Activated CD4-positive, alpha-beta T cell treated with anti-CD3 and anti-CD28 coated beads, Interleukin-2, amount 50 U/mL, for 16 hours (primary cell): Measurements from ENCODE around the gene ACSS1.
A peak's percentile ranks its signal among the peaks of the same experiment; 100 is the strongest.

Experiments used
- DNase-seq: peaks from one replicate; pipeline ENCODE4 v3.0.0-alpha.2; 2020

Gene ACSS1

GRCh38 chr20:25077610-25078169 lies 19.8 kb upstream of the ACSS1 start:
- no peak for DNase-seq

- no peak for DNase-seq
These were observed 19.0 kb upstream of the ACSS1 start for GRCh38 chr20:25076731-25077609.

GRCh38 chr20:25076201-25076600 lies 18.3 kb upstream of the ACSS1 start:
- no peak for DNase-seq

GRCh38 chr20:25073544-25073943 lies 15.6 kb upstream of the ACSS1 start:
- DNase-seq: no peak

- no peak for DNase-seq
These were observed 14.4 kb upstream of the ACSS1 start for GRCh38 chr20:25072226-25072811.

GRCh38 chr20:25071734-25072133 lies 13.8 kb upstream of the ACSS1 start:
- DNase-seq: no peak

GRCh38 chr20:25070821-25071473 lies 13.0 kb upstream of the ACSS1 start:
- no peak for DNase-seq

GRCh38 chr20:25067102-25067987 lies 9.4 kb upstream of the ACSS1 start:
- no peak for DNase-seq

- DNase-seq: no peak
These were observed 8.4 kb upstream of the ACSS1 start for GRCh38 chr20:25066386-25066785.

GRCh38 chr20:25065625-25066338 lies 7.8 kb upstream of the ACSS1 start:
- DNase-seq: peak; percentile 52

GRCh38 chr20:25065072-25065624 lies 7.2 kb upstream of the ACSS1 start:
- DNase-seq: no peak

GRCh38 chr20:25064561-25065071 lies 6.7 kb upstream of the ACSS1 start:
- no peak for DNase-seq

- DNase-seq: no peak
These were observed 6.0 kb upstream of the ACSS1 start for GRCh38 chr20:25063981-25064380.

GRCh38 chr20:25063546-25063945 lies 5.6 kb upstream of the ACSS1 start:
- DNase-seq: no peak

- no peak for DNase-seq
These were observed 4.9 kb upstream of the ACSS1 start for GRCh38 chr20:25062841-25063240.

- no peak for DNase-seq
These were observed 4.0 kb upstream of the ACSS1 start for GRCh38 chr20:25061821-25062530.

- no peak for DNase-seq
These were observed 3.3 kb upstream of the ACSS1 start for GRCh38 chr20:25061103-25061799.

GRCh38 chr20:25059866-25060465 lies 2.0 kb upstream of the ACSS1 start:
- no peak for DNase-seq
